KMS-11 (cell line): ENCODE data around the gene PTP4A1.

Experiments used
- H2AFZ ChIP-seq: fragments of 200-600 bp; sonication (generic); 2 replicates; pipeline ENCODE4 v1.6.1; 2016; ENCODE audit warnings: antibody characterized with exemption, mixed run types, low read depth
- H3K27ac ChIP-seq: fragments of 200-600 bp; sonication (generic); 2 replicates; pipeline ENCODE4 v1.6.1; 2016; ENCODE audit warnings: mild to moderate bottlenecking, mixed run types
- H3K27me3 ChIP-seq: fragments of 200-600 bp; sonication (generic); 2 replicates; pipeline ENCODE4 v1.6.1; 2017; ENCODE audit warnings: mild to moderate bottlenecking, low read depth, mixed run types, moderate library complexity; ENCODE audit not compliant: insufficient read depth
- H3K36me3 ChIP-seq: fragments of 200-600 bp; sonication (generic); 2 replicates; pipeline ENCODE4 v1.6.1; 2017; ENCODE audit warnings: mild to moderate bottlenecking, mixed run types; ENCODE audit not compliant: insufficient read depth
- H3K4me1 ChIP-seq: fragments of 200-600 bp; sonication (generic); 2 replicates; pipeline ENCODE4 v1.6.1; 2016; ENCODE audit warnings: mild to moderate bottlenecking, low read depth, mixed run types; ENCODE audit not compliant: poor library complexity, severe bottlenecking
- H3K4me2 ChIP-seq: fragments of 200-600 bp; sonication (generic); 2 replicates; pipeline ENCODE4 v1.7.0; 2016; ENCODE audit warnings: mild to moderate bottlenecking, mixed run types
- H3K4me3 ChIP-seq: fragments of 200-600 bp; sonication (generic); IDR thresholded peaks from 2 replicates; pipeline ENCODE4 v1.6.1; 2017; ENCODE audit warnings: low read depth, low read length, mixed read lengths; ENCODE audit not compliant: insufficient read depth
- H3K79me2 ChIP-seq: fragments of 200-600 bp; sonication (generic); 2 replicates; pipeline ENCODE4 v1.6.1; 2016; ENCODE audit warnings: low read depth, mixed run types; ENCODE audit not compliant: insufficient read depth
- H3K9ac ChIP-seq: fragments of 200-600 bp; sonication (generic); 2 replicates; pipeline ENCODE4 v1.6.1; 2016; ENCODE audit warnings: mild to moderate bottlenecking, mixed run types
- H4K20me1 ChIP-seq: fragments of 200-600 bp; sonication (generic); 2 replicates; pipeline ENCODE4 v1.6.1; 2016; ENCODE audit warnings: mild to moderate bottlenecking, mixed run types; ENCODE audit not compliant: insufficient read depth
- CTCF ChIP-seq: fragments of 200-600 bp; sonication (generic); conservative IDR thresholded peaks from 2 replicates; pipeline ENCODE4 v1.6.1; 2017; ENCODE audit warnings: low read depth, mild to moderate bottlenecking, antibody characterized with exemption, low read length, moderate library complexity, mixed read lengths

The PTP4A1 gene

GRCh38 chr6:63563235-63563634 lies 9.0 kb upstream of the PTP4A1 start:
- H3K27ac ChIP-seq, result no peak overlapping the region
- TF ChIP-seq CTCF, result no peak
- H2AFZ ChIP-seq, result no peak overlapping the region
- H3K4me2 ChIP-seq, result no peak overlapping the region
- H3K27me3 ChIP-seq, result no peaks in the 10 kb centered on the region
- H3K4me1 ChIP-seq, result no peaks in the 10 kb centered on the region
- no peak overlapping the region for H3K4me3 ChIP-seq
- H3K79me2 ChIP-seq, result no peaks in the 10 kb centered on the region
- no peak overlapping the region for H3K9ac ChIP-seq
- no peaks in the 10 kb centered on the region for H4K20me1 ChIP-seq
- H3K36me3 ChIP-seq, result no peaks in the 10 kb centered on the region

GRCh38 chr6:63565058-63565726 lies 7.1 kb upstream of the PTP4A1 start:
- Histone ChIP-seq H2AFZ (no peak overlapping the region), H3K4me1 (no peaks in the 10 kb centered on the region), H3K36me3 (no peaks in the 10 kb centered on the region), H3K9ac (no peak overlapping the region), H3K79me2 (no peaks in the 10 kb centered on the region), H3K27me3 (no peaks in the 10 kb centered on the region), H3K27ac (no peak overlapping the region), H4K20me1 (no peaks in the 10 kb centered on the region), H3K4me2 (no peak overlapping the region), H3K4me3 (no peak overlapping the region)
- TF ChIP-seq CTCF, result no peak

- no peaks in the 10 kb centered on the region for H4K20me1 ChIP-seq
- TF ChIP-seq CTCF, result no peak
- H3K9ac ChIP-seq, result no peak overlapping the region
- H3K4me3 ChIP-seq, result no peak overlapping the region
- peaks cover 1% of the 10 kb centered on the region for H3K4me1 ChIP-seq
- H3K36me3 ChIP-seq, result no peaks in the 10 kb centered on the region
- no peaks in the 10 kb centered on the region for H3K27me3 ChIP-seq
- H3K79me2 ChIP-seq, result no peaks in the 10 kb centered on the region
- H3K27ac ChIP-seq, result no peak overlapping the region
- H3K4me2 ChIP-seq, result no peak overlapping the region
- H2AFZ ChIP-seq, result no peak overlapping the region
Measured at GRCh38 chr6:63565727-63566596, 6.3 kb upstream of the PTP4A1 start.

GRCh38 chr6:63567966-63568365 lies 4.3 kb upstream of the PTP4A1 start:
- no peak overlapping the region for H3K9ac ChIP-seq
- peaks cover 6% of the 10 kb centered on the region; the same call in 1 of the 2 replicates for H3K79me2 ChIP-seq
- H3K36me3 ChIP-seq, result no peaks in the 10 kb centered on the region
- no peak overlapping the region for H3K4me2 ChIP-seq
- no peak overlapping the region for H3K4me3 ChIP-seq
- TF ChIP-seq CTCF, result no peak
- H4K20me1 ChIP-seq, result no peaks in the 10 kb centered on the region
- no peak overlapping the region for H2AFZ ChIP-seq
- no peaks in the 10 kb centered on the region for H3K27me3 ChIP-seq
- H3K4me1 ChIP-seq, result peaks cover 9% of the 10 kb centered on the region
- no peak overlapping the region for H3K27ac ChIP-seq
